GM12878 (cell line): Measurements from ENCODE around the gene ANKRD42. TPM values are rescaled to one million over a fixed set of nuclear protein-coding genes. Genes with fewer than 3 reads are reported as not detected.

Experiments used
- ATAC-seq: fragments of 200-7000 bp; cut with Tn5 transposase; 3 replicates; pipeline ENCODE4 v1.9.1; 2020; ENCODE audit warnings: mild to moderate bottlenecking, moderate library complexity
- BruUV-seq: library from RNA; stranded (reverse); fragments of 400-500 nt; replicated peaks from 2 replicates; lab custom pipeline; 2021; lab: Mats Ljungman, UMichigan
- CTCF ChIA-PET: fragments of 300-600 bp; sonication (Branson Sonifier 250); formaldehyde crosslinking; extraction: SDS; loops from one replicate; lab custom pipeline; 2021; ENCODE audit warnings: inconsistent platforms; lab: Yijun Ruan, JAX
- POLR2A ChIA-PET: fragments of 350-600 bp; formaldehyde crosslinking; extraction: SDS; loops from one replicate; lab custom pipeline; 2021; ENCODE audit warnings: inconsistent platforms; lab: Charles Lee
- RAD21 ChIA-PET: fragments of 300-600 bp; sonication (Branson Sonifier 250); formaldehyde crosslinking; loops from one replicate; lab custom pipeline; 2023; ENCODE audit warnings: antibody characterized with exemption; ENCODE audit not compliant: unreplicated experiment; lab: Charles Lee
- SMC1A ChIA-PET: fragments of 300-600 bp; sonication (Branson Sonifier 250); formaldehyde crosslinking; loops from one replicate; lab custom pipeline; 2023; ENCODE audit not compliant: unreplicated experiment, uncharacterized antibody; lab: Charles Lee
- DNase-seq: peaks from one replicate; pipeline ENCODE4 v3.0.0-alpha.2; 2011; ENCODE audit warnings: low read depth, low spot score
- FAIRE-seq: peaks from 3 replicates; lab custom pipeline; 2011; peaks lifted over from hg19 to GRCh38; lab: Jason Lieb, UNC
- H2AFZ ChIP-seq: 2 replicates; pipeline ENCODE4 v1.6.0; 2011; ENCODE audit warnings: low read depth, low read length, control low read depth; ENCODE audit not compliant: control insufficient read depth
- H3K27ac ChIP-seq: 2 replicates; pipeline ENCODE4 v1.5.1; 2011; ENCODE audit warnings: control low read depth; ENCODE audit not compliant: control insufficient read depth, insufficient read depth
- H3K27me3 ChIP-seq, 2 experiments: replicated peaks in 1 of 2; 2 replicates each; pipeline versions ENCODE4 v1.6.0 to v1.6.1; 2011; ENCODE audit warnings: low read length in 1 of 2; ENCODE audit not compliant: control insufficient read depth in 2 of 2, insufficient read depth in 2 of 2
- H3K36me3 ChIP-seq, 2 experiments: 2 replicates each; pipeline ENCODE4 v1.5.1; 2011; ENCODE audit warnings: low read length in 1 of 2; ENCODE audit not compliant: control insufficient read depth in 2 of 2, insufficient read depth in 2 of 2
- H3K4me1 ChIP-seq: 2 replicates; pipeline ENCODE4 v1.6.1; 2011; ENCODE audit warnings: mild to moderate bottlenecking, low read length, moderate library complexity, mixed read lengths; ENCODE audit not compliant: control insufficient read depth, insufficient read depth
- H3K4me2 ChIP-seq: 2 replicates; pipeline ENCODE4 v1.6.0; 2011; ENCODE audit warnings: control low read depth; ENCODE audit not compliant: control insufficient read depth, insufficient read depth
- H3K4me3 ChIP-seq: fragments of 200-600 bp; sonication (generic); 2 replicates; pipeline ENCODE4 v1.5.1; 2016
- H3K79me2 ChIP-seq: 2 replicates; pipeline ENCODE4 v1.6.0; 2011; ENCODE audit warnings: low read length; ENCODE audit not compliant: control insufficient read depth, insufficient read depth
- H3K9ac ChIP-seq: 2 replicates; pipeline ENCODE4 v1.8.0; 2011; ENCODE audit warnings: low read length, control low read depth, mixed read lengths; ENCODE audit not compliant: control insufficient read depth, insufficient read depth
- H3K9me3 ChIP-seq: replicated peaks from 3 replicates; pipeline ENCODE4 v1.5.1; 2011; ENCODE audit warnings: mild to moderate bottlenecking, low read length; ENCODE audit not compliant: control insufficient read depth, insufficient read depth
- H4K20me1 ChIP-seq: 2 replicates; pipeline ENCODE4 v1.6.0; 2011; ENCODE audit not compliant: control insufficient read depth, insufficient read depth
- FOS ChIP-seq: IDR thresholded peaks from 3 replicates; pipeline ENCODE4 v1.6.1; 2011; ENCODE audit warnings: borderline replicate concordance; ENCODE audit not compliant: insufficient read length; ENCODE audit errors: extremely low read depth
- FOXM1 ChIP-seq: IDR thresholded peaks from 2 replicates; pipeline ENCODE4 v1.6.1; 2012; ENCODE audit warnings: low read depth, mild to moderate bottlenecking, inconsistent platforms, low read length, moderate library complexity
- HDAC6 ChIP-seq: fragments of 200-600 bp; sonication (generic); IDR thresholded peaks from one replicate; pipeline ENCODE4 v1.8.0; 2017; ENCODE audit warnings: antibody characterized with exemption; ENCODE audit not compliant: unreplicated experiment
- MEF2A ChIP-seq: IDR thresholded peaks from 2 replicates; pipeline ENCODE4 v1.6.1; 2011; ENCODE audit warnings: low read depth, mild to moderate bottlenecking, low read length, moderate library complexity; ENCODE audit not compliant: insufficient read depth
- NBN ChIP-seq: fragments of 450-650 bp; IDR thresholded peaks from 2 replicates; pipeline ENCODE4 v1.6.1; 2016
- NFYB ChIP-seq: IDR thresholded peaks from 2 replicates; pipeline ENCODE4 v1.6.1; 2011; ENCODE audit warnings: low read depth, mild to moderate bottlenecking, low read length, improper control_type of control experiment, moderate library complexity; ENCODE audit not compliant: insufficient read depth
- NRF1 ChIP-seq: conservative IDR thresholded peaks from 2 replicates; pipeline ENCODE4 v1.6.1; 2011; ENCODE audit warnings: mild to moderate bottlenecking, low read depth, low read length, improper control_type of control experiment
- RFX5 ChIP-seq: IDR thresholded peaks from 2 replicates; pipeline ENCODE4 v1.6.1; 2011; ENCODE audit warnings: low read depth, low read length, improper control_type of control experiment
- YBX1 ChIP-seq: fragments of 450-650 bp; IDR thresholded peaks from 2 replicates; pipeline ENCODE4 v1.6.1; 2016; ENCODE audit warnings: antibody characterized with exemption
- ZBED1 ChIP-seq: IDR thresholded peaks from 2 replicates; pipeline ENCODE4 v1.6.1; 2016; ENCODE audit warnings: borderline replicate concordance
- ZBTB4 ChIP-seq: fragments of 450-650 bp; formaldehyde crosslinking; IDR thresholded peaks from 2 replicates; pipeline ENCODE4 v1.4.0; 2022; ENCODE audit warnings: mild to moderate bottlenecking, moderate library complexity
- WGBS: methylation state at CpG from one replicate; pipeline ENCODE4 v1.1.6; 2016; ENCODE audit warnings: low lambda C conversion rate; ENCODE audit not compliant: insufficient replicate concordance, insufficient coverage; ENCODE audit errors: missing lambda C conversion rate; 5-methylcytosine and 5-hydroxymethylcytosine counted together
- in situ Hi-C: fragments of 300-500 bp; cut with MboI; formaldehyde crosslinking; loops from 9 replicates; pipeline ENCODE4 v1.14.3; 2018; ENCODE audit warnings: mixed read lengths
- intact Hi-C: fragments of 100-400 bp; cut with micrococcal nuclease; formaldehyde crosslinking; loops from one replicate; pipeline ENCODE4 v1.14.2; 2022; ENCODE audit not compliant: unreplicated experiment
- polyA plus RNA-seq, 11 experiments: library from polyadenylated mRNA; depleted of rRNA in 4 of 11; unstranded in 6 of 11; stranded (reverse) in 5 of 11; fragments of >200 nt; fragmentation: Nextera tagmentation in 4 of 11; fragmentation: Illumina TruSeq in 1 of 11; extraction: Ambion mirVana in 4 of 11; extraction: Trizol in 1 of 11; gene quantifications; 1 replicate in 1 of 11; 2 replicates in 10 of 11; pipeline versions ENCODE4 v1.2.1 to v1.2.3, GENCODE V29; 2011 to 2016; ENCODE audit warnings: inconsistent platforms in 2 of 11, missing spikeins in 2 of 11, low read depth in 1 of 11
- total RNA-seq, 4 experiments: library from RNA; depleted of rRNA in 3 of 4; stranded (reverse); fragments of >200 nt in 3 of 4; fragmentation: Illumina TruSeq in 1 of 4; extraction: Trizol in 1 of 4; gene quantifications; 2 replicates each; pipeline versions ENCODE4 v1.2.1 to v1.2.3, GENCODE V29; 2013 to 2021
- TF ChIP-seq, protein P1 (sequence below): fragments of 450-650 bp; IDR thresholded peaks from 2 replicates; pipeline ENCODE4 v1.6.1; 2014; ENCODE audit warnings: mild to moderate bottlenecking
- TF ChIP-seq, protein P2 (sequence below): fragments of 450-650 bp; IDR thresholded peaks from 2 replicates; pipeline ENCODE4 v1.6.1; 2016; ENCODE audit warnings: mild to moderate bottlenecking, moderate library complexity, borderline replicate concordance
- TF ChIP-seq, protein P3 (sequence below): fragments of 450-650 bp; IDR thresholded peaks from 2 replicates; pipeline ENCODE4 v1.6.1; 2016; ENCODE audit warnings: mild to moderate bottlenecking

ANKRD42 gene
- total and polyA plus RNA-seq, 10 of the 15 experiments (the other 5 are each of a cell fraction or from before 2014, with no cell fraction given): 0.68 to 3.2 (median 2.0) TPM

- Histone ChIP-seq H3K79me2 (no peaks in the 10 kb centered on the region), H2AFZ (no peak overlapping the region)
- CTCF ChIA-PET: interaction anchor here (0.7 kb wide), 1 partner anchor 11 kb away, joined by 3 read pairs; no protein-coding TSS in a partner anchor
- RAD21 ChIA-PET: no interaction called here
- TF ChIP-seq NBN (no peak), RFX5 (no peak), ZBED1 (no peak), NFYB (no peak), MEF2A (no peak), FOXM1 (no peak), FOS (no peak), HDAC6 (no peak), NRF1 (no peak), ZBTB4 (CRISPR knock-in tag) (no peak), YBX1 (no peak)
- TF ChIP-seq, protein P1, sequence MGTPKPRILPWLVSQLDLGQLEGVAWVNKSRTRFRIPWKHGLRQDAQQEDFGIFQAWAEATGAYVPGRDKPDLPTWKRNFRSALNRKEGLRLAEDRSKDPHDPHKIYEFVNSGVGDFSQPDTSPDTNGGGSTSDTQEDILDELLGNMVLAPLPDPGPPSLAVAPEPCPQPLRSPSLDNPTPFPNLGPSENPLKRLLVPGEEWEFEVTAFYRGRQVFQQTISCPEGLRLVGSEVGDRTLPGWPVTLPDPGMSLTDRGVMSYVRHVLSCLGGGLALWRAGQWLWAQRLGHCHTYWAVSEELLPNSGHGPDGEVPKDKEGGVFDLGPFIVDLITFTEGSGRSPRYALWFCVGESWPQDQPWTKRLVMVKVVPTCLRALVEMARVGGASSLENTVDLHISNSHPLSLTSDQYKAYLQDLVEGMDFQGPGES: no peak
- TF ChIP-seq, protein P2, sequence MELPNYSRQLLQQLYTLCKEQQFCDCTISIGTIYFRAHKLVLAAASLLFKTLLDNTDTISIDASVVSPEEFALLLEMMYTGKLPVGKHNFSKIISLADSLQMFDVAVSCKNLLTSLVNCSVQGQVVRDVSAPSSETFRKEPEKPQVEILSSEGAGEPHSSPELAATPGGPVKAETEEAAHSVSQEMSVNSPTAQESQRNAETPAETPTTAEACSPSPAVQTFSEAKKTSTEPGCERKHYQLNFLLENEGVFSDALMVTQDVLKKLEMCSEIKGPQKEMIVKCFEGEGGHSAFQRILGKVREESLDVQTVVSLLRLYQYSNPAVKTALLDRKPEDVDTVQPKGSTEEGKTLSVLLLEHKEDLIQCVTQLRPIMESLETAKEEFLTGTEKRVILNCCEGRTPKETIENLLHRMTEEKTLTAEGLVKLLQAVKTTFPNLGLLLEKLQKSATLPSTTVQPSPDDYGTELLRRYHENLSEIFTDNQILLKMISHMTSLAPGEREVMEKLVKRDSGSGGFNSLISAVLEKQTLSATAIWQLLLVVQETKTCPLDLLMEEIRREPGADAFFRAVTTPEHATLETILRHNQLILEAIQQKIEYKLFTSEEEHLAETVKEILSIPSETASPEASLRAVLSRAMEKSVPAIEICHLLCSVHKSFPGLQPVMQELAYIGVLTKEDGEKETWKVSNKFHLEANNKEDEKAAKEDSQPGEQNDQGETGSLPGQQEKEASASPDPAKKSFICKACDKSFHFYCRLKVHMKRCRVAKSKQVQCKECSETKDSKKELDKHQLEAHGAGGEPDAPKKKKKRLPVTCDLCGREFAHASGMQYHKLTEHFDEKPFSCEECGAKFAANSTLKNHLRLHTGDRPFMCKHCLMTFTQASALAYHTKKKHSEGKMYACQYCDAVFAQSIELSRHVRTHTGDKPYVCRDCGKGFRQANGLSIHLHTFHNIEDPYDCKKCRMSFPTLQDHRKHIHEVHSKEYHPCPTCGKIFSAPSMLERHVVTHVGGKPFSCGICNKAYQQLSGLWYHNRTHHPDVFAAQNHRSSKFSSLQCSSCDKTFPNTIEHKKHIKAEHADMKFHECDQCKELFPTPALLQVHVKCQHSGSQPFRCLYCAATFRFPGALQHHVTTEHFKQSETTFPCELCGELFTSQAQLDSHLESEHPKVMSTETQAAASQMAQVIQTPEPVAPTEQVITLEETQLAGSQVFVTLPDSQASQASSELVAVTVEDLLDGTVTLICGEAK: no peak
- TF ChIP-seq, protein P3, sequence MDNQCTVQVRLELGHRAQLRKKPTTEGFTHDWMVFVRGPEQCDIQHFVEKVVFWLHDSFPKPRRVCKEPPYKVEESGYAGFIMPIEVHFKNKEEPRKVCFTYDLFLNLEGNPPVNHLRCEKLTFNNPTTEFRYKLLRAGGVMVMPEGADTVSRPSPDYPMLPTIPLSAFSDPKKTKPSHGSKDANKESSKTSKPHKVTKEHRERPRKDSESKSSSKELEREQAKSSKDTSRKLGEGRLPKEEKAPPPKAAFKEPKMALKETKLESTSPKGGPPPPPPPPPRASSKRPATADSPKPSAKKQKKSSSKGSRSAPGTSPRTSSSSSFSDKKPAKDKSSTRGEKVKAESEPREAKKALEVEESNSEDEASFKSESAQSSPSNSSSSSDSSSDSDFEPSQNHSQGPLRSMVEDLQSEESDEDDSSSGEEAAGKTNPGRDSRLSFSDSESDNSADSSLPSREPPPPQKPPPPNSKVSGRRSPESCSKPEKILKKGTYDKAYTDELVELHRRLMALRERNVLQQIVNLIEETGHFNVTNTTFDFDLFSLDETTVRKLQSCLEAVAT: no peak
- TF ChIP-seq, all 136 proteins: peak for 0
- BruUV-seq: no TSS peak
- in situ Hi-C loops (no loop called here), intact Hi-C loops (no loop called here)
- no peak overlapping the region for H3K27ac ChIP-seq
- ATAC-seq (no peak), FAIRE-seq (no peak), DNase-seq (no peak)
- H3K9me3 ChIP-seq: no peaks in the 10 kb centered on the region
- ChIA-PET POLR2A (no interaction called here), SMC1A (no interaction called here)
- H3K9ac ChIP-seq: no peak overlapping the region
- H3K4me1 ChIP-seq: no peaks in the 10 kb centered on the region
- no peaks in the 10 kb centered on the region for H3K36me3 ChIP-seq
- H4K20me1 ChIP-seq: no peaks in the 10 kb centered on the region
- H3K4me2 ChIP-seq: no peak overlapping the region
- no peaks in the 10 kb centered on the region for H3K27me3 ChIP-seq
- H3K4me3 ChIP-seq: no peak overlapping the region
- WGBS: 100% methylated on average over 1 of the region's 1 CpG
These were observed 12.7 kb downstream of the ANKRD42 start for GRCh38 chr11:83206221-83206620.
